ENCODE results near the gene BRAT1.

Gene BRAT1

GRCh38 chr7:2495418-2496299, 59.7 kb downstream of the BRAT1 start:
- H3K4me3 ChIP-seq (replicated peaks; ENCODE audit: low read depth, low read length) = no peak overlapping the region
- DNase-seq (ENCODE audit: low read depth) = no peak
- TF ChIP-seq CTCF (IDR thresholded peaks at IDR 0.05; ENCODE audit: low read length, missing control alignments) = no peak

GRCh38 chr7:2494191-2495130, 60.9 kb downstream of the BRAT1 start:
- TF ChIP-seq CTCF (IDR thresholded peaks at IDR 0.05; ENCODE audit: low read length, missing control alignments) = no peak
- DNase-seq (ENCODE audit: low read depth) = no peak
- no peak overlapping the region for H3K4me3 ChIP-seq (replicated peaks; ENCODE audit: low read depth, low read length)

GRCh38 chr7:2493205-2494164, 61.8 kb downstream of the BRAT1 start:
- no peak overlapping the region for H3K4me3 ChIP-seq (replicated peaks; ENCODE audit: low read depth, low read length)
- TF ChIP-seq CTCF (IDR thresholded peaks at IDR 0.05; ENCODE audit: low read length, missing control alignments) = no peak
- DNase-seq (ENCODE audit: low read depth) = no peak

GRCh38 chr7:2492038-2492437, 63.3 kb downstream of the BRAT1 start:
- no peak for TF ChIP-seq CTCF (IDR thresholded peaks at IDR 0.05; ENCODE audit: low read length, missing control alignments)
- no peak for DNase-seq (ENCODE audit: low read depth)
- no peak overlapping the region for H3K4me3 ChIP-seq (replicated peaks; ENCODE audit: low read depth, low read length)

GRCh38 chr7:2490181-2490651, 65.1 kb downstream of the BRAT1 start:
- no peak overlapping the region for H3K4me3 ChIP-seq (replicated peaks; ENCODE audit: low read depth, low read length)
- DNase-seq (ENCODE audit: low read depth) = no peak
- TF ChIP-seq CTCF (IDR thresholded peaks at IDR 0.05; ENCODE audit: low read length, missing control alignments) = no peak

GRCh38 chr7:2488681-2489080, 66.6 kb downstream of the BRAT1 start:
- H3K4me3 ChIP-seq (replicated peaks; ENCODE audit: low read depth, low read length) = no peak overlapping the region
- TF ChIP-seq CTCF (IDR thresholded peaks at IDR 0.05; ENCODE audit: low read length, missing control alignments) = no peak
- DNase-seq (ENCODE audit: low read depth) = no peak
